GDM1 (cell line): ENCODE results near the gene SLC37A2.

Experiments
- DNase-seq: peaks from one replicate; lab custom pipeline; 2025; lab: John Stamatoyannopoulos, UW

The SLC37A2 gene

DNA sequence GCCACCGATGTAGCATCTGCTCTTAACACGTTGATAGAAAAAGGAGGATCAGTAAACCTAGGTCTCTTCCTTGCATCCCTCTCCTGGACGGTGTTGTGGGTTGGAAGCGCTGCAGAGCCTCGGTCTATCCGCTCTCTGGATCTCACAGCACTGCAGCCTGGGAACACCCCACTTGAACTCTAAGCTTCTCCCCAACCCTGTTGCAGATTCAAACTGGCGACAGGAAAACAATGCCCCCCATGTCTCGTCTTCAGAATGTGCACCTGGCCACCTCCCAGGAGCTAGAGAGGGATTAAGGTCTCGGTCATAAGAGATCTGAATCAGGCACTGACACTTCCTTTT is 47.9 kb downstream of the SLC37A2 start:
- no peak for DNase-seq

DNA sequence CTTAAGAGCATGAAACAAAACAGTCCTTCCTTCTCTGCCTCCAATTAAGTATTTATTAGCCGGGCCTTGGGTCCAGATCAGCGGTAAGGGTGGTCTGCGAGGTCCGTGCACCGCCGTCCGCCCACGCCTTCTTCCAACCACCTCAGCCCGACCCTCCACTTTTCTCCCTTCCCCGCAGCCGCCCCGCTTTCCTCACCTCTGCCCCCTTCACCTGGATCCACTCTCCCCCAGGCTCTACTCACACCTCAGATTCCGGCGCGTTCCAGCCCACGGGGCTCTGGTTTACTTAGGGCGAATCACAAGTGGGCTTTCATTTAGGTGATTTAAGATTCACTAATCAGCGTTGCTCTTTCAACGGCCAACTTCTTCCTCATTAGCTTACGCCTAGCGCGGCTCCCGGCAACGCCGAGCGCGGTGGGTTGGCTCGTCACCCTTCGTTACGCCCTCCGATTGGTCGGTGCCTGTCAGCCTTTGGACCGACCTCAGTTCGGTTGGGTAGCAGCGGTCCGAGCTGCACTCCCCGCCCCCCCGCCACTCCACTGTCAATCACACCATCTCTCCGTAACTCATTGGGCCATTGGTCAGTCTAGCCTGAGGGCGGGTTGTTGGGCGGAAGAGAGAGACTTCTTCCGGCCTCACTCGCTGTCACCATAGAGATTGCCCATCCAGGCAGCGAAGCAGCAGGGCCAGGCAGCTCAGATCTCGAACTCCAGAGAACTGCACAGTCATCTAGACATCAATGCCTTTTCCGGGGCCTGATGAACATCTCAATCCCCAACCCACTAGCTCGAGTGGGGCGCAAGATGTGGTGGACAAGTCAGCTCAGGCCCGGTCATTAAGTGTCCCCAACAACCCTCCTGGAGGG is 48.5 kb downstream of the SLC37A2 start, which contains the start of gene TMEM218:
Gene TMEM218, minus strand, starts transcription at position 284 of the 865 bp plus-strand sequence. CDS start 9,385 bp downstream, outside the sequence.
- peak; percentile 99 for DNase-seq

DNA sequence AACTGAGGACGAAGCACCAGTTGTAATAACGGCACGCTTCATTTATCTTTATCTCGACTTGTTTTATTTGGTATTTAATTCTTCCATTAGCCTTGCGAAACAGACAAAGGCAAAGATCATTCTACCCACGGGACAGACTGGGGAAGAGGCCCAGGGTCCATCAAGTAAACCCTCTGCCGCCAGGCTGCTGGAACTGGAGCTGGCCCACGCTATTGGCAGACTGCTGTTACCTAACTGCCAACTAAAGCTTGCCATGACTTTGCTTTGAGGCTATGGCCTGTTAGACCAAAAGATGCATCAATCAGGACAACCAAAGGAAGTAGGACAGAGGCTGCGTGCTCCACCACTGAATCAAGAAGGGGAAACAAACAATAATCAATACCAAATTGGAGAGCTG is 49.1 kb downstream of the SLC37A2 start:
- DNase-seq, result no peak

DNA sequence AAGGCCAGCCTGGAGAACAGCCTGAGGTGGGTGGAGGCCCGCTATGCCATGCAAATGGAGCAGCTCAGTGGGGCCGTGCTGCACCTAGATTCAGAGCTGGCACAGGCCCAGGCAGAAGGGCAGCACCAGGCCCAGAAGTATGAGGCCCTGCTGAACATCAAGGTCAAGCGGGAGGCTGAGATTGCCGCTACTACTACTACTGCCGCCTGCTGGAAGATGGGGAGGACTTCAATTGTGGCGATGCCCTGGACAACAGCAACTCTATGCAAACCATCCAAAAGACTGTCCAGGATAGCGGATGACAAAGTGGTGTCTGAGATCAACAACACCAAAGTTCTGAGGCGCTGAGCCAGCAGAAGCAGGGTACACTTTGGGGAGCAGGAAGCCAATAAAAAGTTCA is 51.4 kb downstream of the SLC37A2 start:
- DNase-seq, result no peak

DNA sequence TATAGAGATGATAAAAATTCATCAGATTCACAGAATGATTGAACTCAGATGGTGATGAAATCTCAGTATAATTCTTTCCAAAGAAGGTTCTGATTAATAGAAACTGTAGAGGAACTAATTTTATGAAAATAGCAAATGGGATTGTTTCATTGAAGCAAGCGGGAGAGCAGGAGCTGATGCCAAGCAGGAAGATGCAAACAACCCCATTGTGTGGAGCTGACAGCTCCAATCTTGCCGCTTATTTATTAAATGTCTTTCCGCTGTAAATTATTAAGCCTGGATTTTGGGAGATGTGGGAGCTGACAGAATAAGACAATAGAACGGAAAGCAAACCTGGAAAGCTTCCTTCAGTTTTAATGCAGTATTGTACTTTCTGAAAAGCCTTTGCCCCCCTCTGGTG is 54.3 kb downstream of the SLC37A2 start:
- no peak for DNase-seq

DNA sequence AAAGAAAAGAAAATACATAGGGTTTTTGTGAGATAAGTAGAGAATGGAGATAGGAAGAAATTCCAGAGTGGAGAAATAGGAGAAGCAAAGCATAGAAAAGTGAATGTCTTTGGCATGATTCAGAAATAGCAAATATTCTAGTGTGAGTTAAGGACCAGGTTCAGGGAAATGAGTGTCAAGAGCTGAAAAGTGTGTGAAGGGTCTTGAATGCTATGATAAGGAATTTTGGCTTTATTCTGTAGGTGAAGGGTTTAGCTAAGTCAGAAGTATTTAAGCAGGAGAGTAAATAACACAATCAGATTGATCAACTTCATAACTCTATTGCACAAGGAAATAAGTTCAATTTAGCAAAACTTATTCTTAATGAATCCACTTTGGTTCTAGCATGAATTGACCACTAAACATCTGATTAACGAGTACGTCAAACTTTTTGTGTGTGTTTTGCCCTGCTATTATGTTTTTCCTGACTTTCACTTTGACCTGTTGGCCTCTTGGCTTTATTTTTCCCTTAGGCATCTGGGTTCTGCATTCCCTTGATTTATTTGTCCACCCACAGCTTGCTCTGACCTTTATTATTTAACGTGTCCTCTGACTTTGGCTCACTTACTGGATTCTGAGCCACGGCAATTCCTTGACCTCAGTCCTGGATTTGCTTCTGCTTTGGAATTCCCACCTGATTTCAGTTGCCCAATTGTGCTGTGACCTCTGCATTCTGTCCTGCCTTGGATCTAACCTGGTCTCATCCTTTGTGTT is 60.3 kb downstream of the SLC37A2 start:
- no peak for DNase-seq

DNA sequence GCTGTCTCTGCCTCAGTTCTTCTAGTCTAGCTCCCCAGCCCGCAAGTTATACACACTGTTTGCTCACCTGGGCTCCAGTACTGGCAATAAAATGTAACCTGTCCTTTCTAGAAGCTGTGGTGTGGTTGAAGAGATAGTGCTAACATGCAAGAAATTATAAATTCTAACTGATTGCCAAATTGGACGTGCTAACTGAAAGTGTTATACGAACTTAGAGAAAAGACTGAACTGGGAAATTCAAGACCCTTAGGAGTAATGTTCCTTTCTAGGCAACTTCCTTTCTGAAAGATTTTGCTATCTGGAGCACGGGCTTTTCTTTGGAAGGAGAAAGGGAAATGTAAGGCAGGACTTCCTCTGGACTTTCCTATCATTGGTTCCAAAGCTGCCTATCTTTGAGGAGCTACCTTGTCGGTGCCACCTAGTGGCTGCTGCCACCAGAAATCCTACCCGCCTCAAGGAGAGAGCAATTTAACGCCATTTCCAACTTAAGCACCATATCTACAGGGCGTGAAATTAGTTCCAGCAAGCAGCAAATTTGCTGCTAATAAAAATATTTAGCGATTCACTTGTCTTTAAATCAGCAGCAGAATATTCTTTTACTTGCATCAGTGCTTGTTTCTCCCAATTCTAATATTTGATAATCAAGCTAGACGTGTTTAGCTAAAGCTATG is 61.0 kb downstream of the SLC37A2 start:
- peak; percentile 4 for DNase-seq

DNA sequence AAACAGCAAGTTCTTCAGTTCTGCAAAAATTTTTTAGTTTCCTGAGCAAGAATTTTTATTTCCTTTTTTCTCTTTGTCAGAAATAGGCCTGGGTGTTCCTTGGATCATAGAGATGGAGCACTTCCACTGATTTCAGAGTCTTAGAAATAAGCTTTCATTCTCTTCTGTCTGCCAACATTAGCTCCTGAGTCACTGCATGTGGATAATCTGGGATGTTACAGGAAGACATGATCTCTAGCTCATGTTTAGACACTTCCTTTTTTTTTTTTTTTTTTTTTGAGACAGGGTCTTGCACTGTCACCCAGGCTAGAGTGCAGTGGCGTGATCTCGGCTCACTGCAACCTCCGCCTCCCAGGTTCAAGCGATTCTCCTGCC is 61.5 kb downstream of the SLC37A2 start:
- no peak for DNase-seq

DNA sequence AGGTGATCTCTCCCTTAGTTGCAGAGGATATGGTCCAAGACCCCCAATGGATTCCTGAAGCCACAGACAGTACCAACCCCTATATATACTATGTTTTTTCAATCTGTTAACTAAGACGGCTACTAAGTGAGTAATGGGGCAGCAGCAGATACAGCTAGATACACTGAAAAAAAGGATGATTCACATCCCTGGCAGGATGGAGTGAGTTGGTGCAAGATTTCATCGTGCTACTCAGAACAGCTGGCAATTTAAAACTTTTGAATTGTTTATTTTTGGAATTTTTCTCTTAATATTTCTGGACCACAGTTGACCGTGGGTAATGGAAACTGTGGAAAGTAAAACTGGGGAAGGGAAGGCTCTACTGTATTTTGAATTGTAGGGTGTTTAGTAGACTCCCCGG is 65.3 kb downstream of the SLC37A2 start:
- DNase-seq, result no peak

DNA sequence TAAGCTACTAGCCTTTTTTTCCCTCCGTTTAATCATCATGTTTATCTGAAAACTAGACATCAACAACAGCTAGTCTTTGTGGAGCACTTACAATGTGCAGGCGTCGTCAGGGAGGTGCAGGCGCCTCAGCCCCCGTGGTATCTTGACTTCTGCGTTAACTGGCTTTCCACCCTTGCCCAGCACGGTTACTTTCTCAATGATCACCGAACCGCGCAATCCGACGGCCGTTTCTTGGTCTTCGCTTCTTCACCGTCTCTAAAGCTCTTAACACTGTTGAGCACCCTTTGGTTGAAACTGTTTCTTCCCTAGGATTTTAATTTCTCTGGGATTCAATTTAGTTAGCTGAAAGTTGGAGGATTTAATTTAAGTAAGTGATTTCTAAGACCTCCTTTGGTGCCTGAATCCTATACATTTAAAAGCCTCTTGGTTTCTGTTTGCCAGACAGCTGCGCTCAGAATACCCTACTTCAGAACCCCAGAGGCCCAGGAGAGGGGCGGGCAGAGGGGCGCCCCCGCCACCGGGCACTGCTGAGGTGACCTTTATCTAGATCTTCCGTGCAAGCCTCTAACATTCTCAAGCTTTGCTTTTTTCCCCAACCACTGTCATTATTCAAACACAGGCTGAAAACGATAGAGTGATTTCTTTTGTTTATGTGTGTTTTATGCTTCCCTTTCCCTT is 66.3 kb downstream of the SLC37A2 start:
- DNase-seq, result no peak

DNA sequence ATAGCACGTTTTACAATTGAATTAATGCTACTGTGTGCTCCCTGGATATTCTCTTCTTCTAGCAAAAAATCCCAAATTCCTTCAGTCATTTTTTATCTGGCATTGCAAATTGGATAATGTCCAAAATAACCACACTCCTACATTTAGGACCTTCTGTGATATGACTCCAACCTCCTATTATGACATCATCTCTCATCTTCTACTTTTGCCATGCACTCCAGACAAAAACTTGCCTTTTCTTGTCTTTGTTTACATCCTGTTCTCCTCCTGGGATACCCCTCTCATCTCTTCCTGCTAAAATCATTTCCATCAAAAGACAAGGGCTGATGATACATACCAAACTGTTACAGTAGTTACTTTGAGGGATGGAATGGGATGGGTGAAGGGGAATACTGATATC is 69.0 kb downstream of the SLC37A2 start:
- no peak for DNase-seq

DNA sequence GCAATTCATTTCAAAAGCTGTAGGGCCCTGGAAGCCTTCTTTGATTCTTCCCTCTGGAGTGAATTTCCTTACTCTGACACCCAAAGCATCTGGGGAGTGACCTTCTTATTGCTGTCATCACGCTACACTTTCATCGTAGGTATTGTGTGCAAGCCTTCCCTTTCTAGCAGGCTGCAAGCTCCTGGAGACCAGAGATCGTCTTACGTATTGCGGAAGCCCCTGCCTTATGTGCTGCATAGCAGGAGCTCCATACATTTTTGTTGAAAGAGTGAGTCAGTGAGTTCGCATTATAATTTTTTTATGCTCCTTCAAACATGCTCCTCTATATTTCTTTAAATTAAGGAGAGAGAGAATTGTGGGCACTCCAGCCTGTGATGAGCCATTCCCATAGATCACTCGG is 69.5 kb downstream of the SLC37A2 start:
- no peak for DNase-seq

DNA sequence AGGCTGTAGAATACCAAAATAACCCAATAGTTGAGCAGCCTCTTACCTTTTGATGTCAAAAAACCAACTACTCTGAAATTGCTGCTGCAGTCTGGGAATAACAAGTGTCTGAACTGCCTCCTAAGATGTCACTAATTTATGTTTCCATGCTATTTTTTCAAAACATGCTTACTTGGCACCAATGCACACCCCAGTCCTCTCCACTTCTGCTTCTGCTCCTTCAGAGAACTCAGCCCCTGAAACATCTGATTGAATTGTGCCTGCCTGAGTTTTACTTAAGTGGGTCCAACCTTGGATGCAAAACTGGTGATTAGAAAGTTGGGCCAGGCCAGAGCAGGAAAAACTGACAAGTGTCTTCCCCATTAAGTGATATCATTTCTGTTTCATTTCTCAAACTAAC is 72.9 kb downstream of the SLC37A2 start:
- DNase-seq, result no peak

DNA sequence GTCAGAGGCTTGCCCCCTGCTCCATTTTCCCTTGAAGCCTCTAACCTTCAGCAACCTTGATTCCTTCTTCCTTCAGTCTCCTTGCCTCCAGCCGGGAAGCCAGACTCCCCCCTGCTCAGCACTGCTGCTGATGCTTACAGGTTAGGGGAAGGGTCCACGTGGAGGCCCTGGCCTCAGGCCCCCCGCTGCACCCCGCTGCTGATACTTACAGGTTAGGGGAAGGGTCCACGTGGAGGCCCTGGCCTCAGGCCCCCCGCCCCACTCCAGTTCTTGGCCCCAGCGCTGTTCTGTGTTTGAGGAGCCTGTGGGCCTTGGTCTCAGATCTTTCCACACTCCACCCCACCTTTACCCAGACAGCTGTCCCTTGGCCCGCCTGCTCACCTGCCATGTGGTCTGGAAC is 75.9 kb downstream of the SLC37A2 start:
- DNase-seq, result no peak

DNA sequence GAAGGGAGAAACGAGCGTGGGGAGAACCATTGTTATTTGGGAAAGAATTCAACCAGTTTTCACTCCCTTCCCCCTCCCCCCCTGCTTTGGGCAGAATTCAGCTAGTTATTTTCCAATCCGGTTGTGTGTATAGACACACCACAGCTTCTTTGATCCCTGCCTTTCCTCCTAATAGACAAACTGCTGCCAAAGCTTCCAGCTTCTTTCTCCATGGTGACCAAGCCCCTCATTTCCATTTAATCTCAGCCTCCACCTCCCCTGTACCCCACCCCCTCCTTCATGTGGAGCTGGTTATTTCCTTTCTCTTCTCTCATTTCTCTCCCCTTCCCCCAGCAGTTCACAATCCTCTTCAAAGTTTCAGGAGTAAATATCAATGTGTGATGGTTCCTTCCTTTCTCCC is 76.7 kb downstream of the SLC37A2 start:
- DNase-seq, result no peak
